Coronary artery (tissue), 2 donors: ENCODE measurements around the gene CPA1.

Experiments used
- DNase-seq: peaks from one replicate; pipeline ENCODE4 v3.0.0-alpha.2; 2017; ENCODE audit warnings: low spot score
- H3K27ac ChIP-seq, 2 donors: fragments of 200-600 bp; sonication (generic); one replicate each; pipeline ENCODE4 v1.5.1; 2016 to 2019
- H3K4me3 ChIP-seq: fragments of 200-600 bp; sonication (generic); 2 replicates; pipeline ENCODE4 v1.5.1; 2016; ENCODE audit warnings: mild to moderate bottlenecking, moderate library complexity
- TF ChIP-seq, protein P1 (sequence below): fragments of 200-600 bp; sonication (generic); IDR thresholded peaks from one replicate; pipeline ENCODE4 v1.5.1; 2019; ENCODE audit warnings: antibody characterized with exemption

Gene CPA1

DNA sequence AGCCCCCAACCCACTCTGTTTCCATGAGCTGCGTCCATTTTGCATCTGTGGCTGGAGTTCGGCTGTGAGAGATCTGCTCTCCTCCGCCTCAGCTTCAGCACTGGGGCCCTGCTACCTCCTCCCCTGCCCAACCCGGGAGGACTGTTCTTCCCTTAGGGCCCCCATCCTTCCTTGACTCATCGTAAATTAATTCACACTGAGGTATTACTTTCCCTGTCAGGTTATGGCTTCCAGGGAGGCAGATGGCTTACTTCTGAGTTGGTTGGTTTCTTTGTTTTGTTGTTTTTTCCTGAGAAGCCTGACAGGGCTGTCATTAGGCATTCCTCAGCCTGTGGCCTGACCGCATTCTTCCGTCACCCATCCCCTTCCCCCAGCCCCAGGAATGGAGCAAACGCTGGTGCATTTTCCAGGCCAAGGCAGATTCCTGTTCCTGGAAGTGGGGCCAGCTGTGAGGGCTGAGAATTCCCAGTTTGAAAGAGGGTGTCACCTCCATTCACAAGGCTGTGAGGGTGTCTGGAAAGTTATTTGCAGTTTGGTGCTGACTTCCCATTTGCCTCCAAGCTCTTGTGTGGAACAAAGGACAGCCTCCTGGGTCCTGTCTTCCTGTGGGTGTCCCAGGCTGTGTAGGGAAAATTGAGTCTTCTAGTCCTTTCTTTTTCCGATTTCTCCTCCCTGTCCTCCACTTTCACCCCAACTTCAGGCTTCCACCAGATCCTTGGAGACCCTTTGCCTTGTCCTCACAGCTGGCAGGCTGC lies 24.0 kb upstream of the CPA1 start:
- Histone ChIP-seq H3K4me3 (no peak overlapping the region), H3K27ac (peak overlapping the region; percentile 44 to 87)
- DNase-seq, result peak; percentile 82
- TF ChIP-seq, protein P1, sequence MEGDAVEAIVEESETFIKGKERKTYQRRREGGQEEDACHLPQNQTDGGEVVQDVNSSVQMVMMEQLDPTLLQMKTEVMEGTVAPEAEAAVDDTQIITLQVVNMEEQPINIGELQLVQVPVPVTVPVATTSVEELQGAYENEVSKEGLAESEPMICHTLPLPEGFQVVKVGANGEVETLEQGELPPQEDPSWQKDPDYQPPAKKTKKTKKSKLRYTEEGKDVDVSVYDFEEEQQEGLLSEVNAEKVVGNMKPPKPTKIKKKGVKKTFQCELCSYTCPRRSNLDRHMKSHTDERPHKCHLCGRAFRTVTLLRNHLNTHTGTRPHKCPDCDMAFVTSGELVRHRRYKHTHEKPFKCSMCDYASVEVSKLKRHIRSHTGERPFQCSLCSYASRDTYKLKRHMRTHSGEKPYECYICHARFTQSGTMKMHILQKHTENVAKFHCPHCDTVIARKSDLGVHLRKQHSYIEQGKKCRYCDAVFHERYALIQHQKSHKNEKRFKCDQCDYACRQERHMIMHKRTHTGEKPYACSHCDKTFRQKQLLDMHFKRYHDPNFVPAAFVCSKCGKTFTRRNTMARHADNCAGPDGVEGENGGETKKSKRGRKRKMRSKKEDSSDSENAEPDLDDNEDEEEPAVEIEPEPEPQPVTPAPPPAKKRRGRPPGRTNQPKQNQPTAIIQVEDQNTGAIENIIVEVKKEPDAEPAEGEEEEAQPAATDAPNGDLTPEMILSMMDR, result no peak

DNA sequence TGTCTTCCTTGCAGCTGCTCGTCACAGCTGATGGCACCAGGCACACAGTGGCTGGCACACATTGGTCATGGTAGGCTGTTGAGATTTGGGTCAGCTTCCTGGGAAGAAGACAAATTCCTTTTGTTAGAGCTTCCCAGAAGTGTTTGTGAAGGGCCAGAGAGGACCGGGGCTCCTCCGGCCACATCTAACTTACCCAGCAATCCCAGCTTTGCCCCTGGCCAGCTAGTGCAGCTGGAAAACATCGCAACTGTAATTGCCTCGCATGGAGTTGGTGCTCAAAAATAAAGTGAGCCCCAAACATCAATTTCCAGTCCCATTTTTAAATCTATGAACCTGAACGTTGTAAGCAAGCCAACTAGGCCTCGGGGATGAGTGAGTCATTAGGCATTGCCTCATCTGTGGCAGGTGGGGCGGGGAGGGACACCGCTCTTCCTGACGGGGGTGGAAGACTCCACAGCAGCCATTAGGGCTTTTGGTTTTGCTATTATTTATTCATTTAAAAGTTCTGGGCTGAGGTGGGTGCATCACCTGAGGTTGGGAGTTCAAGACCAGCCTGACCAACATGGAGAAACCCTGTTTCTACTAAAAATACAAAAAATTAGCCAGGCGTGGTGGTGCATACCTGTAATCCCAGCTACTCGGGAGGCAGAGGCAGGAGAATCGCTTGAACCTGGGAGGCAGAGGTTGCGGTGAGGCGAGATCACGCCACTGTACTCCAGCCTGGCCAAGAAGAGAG lies 23.2 kb upstream of the CPA1 start:
- H3K4me3 ChIP-seq, result no peak overlapping the region
- peak overlapping the region; percentile 44 to 87 for H3K27ac ChIP-seq
- TF ChIP-seq, protein P1, result no peak
- DNase-seq, result peak; percentile 73

DNA sequence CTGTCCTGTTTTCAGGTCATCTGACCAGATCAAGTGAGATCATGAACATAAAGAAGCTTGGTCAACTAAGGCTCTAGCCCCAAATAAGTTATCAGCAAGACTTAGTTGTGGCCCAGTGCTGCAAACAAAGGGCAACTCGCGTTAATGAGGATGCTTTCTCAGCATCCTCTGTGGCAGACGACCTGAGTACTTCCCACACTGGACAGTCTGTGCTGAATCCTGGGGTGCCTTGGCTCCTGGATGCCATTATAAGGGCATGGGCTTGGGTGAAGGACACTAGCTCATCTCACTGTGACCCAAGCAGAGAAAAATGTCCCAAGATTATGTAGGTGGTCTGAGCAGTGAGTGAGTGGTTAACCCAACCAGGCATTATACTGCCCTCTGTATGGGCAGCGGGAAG lies 21.8 kb upstream of the CPA1 start:
- Histone ChIP-seq H3K27ac (no peak overlapping the region), H3K4me3 (no peak overlapping the region)
- TF ChIP-seq, protein P1, result no peak
- peak; percentile 50 for DNase-seq

DNA sequence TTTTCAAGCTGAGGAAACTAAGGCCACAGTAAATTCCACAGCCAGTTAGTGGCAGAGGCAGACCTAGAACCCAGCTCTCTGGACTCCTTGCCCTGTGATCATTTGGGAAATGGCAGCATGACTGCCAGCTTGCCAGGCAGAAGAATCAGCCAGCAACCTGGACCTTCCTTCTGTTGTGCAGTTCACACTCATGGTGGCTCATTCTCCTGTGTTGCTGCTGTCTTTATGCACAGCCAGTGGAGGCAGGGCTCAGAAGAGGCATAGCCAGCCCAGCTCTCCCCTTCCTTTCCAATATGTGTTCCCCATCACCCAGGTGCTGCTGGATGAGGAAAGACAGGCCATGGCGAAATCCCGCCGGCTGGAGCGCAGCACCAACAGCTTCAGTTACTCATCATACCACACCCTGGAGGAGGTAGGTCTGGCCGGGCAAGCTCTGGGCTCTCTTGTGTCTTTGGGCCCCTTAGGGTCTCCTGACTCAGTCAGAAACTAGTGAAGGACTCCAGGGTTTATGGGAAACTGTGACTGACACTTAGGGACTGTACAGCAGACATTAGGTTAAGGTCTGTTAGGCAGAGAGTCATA lies 20.9 kb upstream of the CPA1 start:
- peak; percentile 28 for DNase-seq
- Histone ChIP-seq H3K27ac (no peak overlapping the region), H3K4me3 (no peak overlapping the region)
- TF ChIP-seq, protein P1, result no peak

DNA sequence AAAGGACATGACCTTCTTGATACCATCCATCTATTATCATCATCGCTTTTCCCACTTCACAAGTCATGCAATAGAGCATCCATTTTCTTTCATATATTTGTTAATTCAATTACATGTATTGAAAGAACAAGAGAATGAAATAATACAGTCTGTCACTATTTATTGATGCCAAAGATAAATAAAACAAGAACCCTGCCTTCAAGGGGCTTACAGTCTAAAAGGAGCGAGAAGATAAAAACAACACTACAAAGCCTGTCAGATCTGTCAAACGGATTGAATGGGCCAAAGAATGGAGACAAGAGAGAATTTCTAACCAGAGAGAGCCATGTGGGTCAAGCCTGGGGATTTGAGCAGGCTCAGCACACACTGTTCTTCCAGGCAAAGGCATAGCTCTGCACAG lies 19.8 kb upstream of the CPA1 start:
- TF ChIP-seq, protein P1, result no peak
- no peak for DNase-seq
- H3K4me3 ChIP-seq, result no peak overlapping the region
- H3K27ac ChIP-seq, result no peak overlapping the region

DNA sequence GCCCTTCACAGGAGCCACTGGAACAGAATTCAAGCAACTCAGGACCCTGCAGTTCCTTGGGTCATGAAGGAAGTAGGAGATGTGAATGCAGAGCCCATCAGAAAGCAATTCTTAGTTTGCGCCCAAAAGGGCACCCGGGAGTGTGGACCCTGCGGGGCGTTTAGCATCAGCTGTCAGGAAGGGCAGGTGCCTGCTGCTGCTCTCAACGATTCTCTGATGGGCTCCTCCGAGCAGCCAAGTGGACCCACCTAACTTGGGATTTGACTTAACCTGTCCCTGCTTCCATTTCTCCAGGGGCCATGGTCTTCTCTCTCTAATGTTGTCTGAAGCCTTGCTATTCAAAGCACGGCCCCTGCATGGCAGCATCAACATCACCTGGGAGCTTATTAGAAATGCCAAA lies 18.6 kb upstream of the CPA1 start:
- no peak for DNase-seq
- Histone ChIP-seq H3K27ac (no peak overlapping the region), H3K4me3 (no peak overlapping the region)
- TF ChIP-seq, protein P1, result no peak
